ENCODE measurements around the gene OLFM2. TPM values are rescaled to one million over a fixed set of nuclear protein-coding genes. Genes with fewer than 3 reads are reported as not detected.

Gene OLFM2
- total and polyA plus RNA-seq, 4 donors = 0.49 to 28.9 (median 2.3) TPM

DNA sequence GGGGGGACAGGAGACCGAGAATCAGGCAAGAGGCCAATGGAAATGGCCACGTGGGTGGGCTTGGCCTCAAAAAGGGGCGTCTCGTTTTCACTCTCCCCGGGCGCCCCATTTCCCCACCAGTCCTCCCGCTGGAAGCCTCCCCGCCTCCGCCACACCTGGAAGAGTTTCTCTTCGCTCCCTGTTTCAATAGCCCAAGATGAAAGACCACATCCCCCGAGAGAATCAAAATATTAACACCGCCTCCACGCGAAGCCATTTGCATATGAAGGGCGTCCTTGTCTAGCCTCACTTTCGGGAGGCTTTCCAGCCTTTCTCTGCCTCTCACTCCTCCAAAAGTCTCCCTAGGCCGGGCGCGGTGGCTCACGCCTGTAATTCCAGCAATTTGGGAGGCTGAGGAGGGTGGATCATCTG is 691 bp upstream of the OLFM2 start:
- 32% methylated on average over 20 of the region's 20 CpGs for whole genome bisulfite sequencing
- Histone ChIP-seq H3K36me3 (ENCODE audit: control insufficient read depth in 4 of 4, insufficient read depth in 3 of 4, low read depth in 1 of 4, low read length in 3 of 4) (no peaks in the 10 kb centered on the region), H3K4me1 (ENCODE audit: control insufficient read depth in 4 of 4, insufficient read depth in 4 of 4, low read length in 3 of 4) (peaks cover 0 to 26% (median 19%) of the 10 kb centered on the region in 4 donors), H3K4me3 (ENCODE audit: low read depth in 1 of 3, low read length in 3 of 3) (peak overlapping the region in 1 of 3 donors; percentile 80), H3K9ac (ENCODE audit: low read depth in 1 of 2, low read length in 2 of 2) (no peak overlapping the region), H3K27me3 (ENCODE audit: control insufficient read depth in 4 of 4, insufficient read depth in 4 of 4, low read length in 3 of 4) (no peaks in the 10 kb centered on the region), H3K9me3 (ENCODE audit: control insufficient read depth in 4 of 4, low read length in 3 of 4) (peaks cover 0 to 6% (median 2%) of the 10 kb centered on the region in 4 donors), H3K27ac (ENCODE audit: low read depth in 1 of 2, low read length in 2 of 2) (no peak overlapping the region)
- TF ChIP-seq EGR1 (IDR thresholded peaks at IDR 0.05; ENCODE audit: low read depth in 2 of 2) = no peak
- no peak for TF ChIP-seq JUND (IDR thresholded peaks at IDR 0.05)
- no peak for TF ChIP-seq HNF4G (IDR thresholded peaks at IDR 0.05)
- TF ChIP-seq FOXA2 (IDR thresholded peaks at IDR 0.05) = no peak
- TF ChIP-seq, protein P1, sequence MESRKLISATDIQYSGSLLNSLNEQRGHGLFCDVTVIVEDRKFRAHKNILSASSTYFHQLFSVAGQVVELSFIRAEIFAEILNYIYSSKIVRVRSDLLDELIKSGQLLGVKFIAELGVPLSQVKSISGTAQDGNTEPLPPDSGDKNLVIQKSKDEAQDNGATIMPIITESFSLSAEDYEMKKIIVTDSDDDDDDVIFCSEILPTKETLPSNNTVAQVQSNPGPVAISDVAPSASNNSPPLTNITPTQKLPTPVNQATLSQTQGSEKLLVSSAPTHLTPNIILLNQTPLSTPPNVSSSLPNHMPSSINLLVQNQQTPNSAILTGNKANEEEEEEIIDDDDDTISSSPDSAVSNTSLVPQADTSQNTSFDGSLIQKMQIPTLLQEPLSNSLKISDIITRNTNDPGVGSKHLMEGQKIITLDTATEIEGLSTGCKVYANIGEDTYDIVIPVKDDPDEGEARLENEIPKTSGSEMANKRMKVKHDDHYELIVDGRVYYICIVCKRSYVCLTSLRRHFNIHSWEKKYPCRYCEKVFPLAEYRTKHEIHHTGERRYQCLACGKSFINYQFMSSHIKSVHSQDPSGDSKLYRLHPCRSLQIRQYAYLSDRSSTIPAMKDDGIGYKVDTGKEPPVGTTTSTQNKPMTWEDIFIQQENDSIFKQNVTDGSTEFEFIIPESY (IDR thresholded peaks at IDR 0.05) = no peak
- TF ChIP-seq SP1 (IDR thresholded peaks at IDR 0.05) = no peak
- no peak for TF ChIP-seq HNF4A (conservative IDR thresholded peaks at IDR 0.05)
- TF ChIP-seq RXRA (IDR thresholded peaks at IDR 0.05) = no peak
- TF ChIP-seq YY1 (IDR thresholded peaks at IDR 0.05) = no peak
- TF ChIP-seq, protein P2, sequence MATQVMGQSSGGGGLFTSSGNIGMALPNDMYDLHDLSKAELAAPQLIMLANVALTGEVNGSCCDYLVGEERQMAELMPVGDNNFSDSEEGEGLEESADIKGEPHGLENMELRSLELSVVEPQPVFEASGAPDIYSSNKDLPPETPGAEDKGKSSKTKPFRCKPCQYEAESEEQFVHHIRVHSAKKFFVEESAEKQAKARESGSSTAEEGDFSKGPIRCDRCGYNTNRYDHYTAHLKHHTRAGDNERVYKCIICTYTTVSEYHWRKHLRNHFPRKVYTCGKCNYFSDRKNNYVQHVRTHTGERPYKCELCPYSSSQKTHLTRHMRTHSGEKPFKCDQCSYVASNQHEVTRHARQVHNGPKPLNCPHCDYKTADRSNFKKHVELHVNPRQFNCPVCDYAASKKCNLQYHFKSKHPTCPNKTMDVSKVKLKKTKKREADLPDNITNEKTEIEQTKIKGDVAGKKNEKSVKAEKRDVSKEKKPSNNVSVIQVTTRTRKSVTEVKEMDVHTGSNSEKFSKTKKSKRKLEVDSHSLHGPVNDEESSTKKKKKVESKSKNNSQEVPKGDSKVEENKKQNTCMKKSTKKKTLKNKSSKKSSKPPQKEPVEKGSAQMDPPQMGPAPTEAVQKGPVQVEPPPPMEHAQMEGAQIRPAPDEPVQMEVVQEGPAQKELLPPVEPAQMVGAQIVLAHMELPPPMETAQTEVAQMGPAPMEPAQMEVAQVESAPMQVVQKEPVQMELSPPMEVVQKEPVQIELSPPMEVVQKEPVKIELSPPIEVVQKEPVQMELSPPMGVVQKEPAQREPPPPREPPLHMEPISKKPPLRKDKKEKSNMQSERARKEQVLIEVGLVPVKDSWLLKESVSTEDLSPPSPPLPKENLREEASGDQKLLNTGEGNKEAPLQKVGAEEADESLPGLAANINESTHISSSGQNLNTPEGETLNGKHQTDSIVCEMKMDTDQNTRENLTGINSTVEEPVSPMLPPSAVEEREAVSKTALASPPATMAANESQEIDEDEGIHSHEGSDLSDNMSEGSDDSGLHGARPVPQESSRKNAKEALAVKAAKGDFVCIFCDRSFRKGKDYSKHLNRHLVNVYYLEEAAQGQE (IDR thresholded peaks at IDR 0.05) = no peak
- TF ChIP-seq NR2F2 (IDR thresholded peaks at IDR 0.05) = no peak
- TF ChIP-seq, protein P3, sequence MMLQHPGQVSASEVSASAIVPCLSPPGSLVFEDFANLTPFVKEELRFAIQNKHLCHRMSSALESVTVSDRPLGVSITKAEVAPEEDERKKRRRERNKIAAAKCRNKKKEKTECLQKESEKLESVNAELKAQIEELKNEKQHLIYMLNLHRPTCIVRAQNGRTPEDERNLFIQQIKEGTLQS (IDR thresholded peaks at IDR 0.05) = no peak
- TF ChIP-seq, protein P4, sequence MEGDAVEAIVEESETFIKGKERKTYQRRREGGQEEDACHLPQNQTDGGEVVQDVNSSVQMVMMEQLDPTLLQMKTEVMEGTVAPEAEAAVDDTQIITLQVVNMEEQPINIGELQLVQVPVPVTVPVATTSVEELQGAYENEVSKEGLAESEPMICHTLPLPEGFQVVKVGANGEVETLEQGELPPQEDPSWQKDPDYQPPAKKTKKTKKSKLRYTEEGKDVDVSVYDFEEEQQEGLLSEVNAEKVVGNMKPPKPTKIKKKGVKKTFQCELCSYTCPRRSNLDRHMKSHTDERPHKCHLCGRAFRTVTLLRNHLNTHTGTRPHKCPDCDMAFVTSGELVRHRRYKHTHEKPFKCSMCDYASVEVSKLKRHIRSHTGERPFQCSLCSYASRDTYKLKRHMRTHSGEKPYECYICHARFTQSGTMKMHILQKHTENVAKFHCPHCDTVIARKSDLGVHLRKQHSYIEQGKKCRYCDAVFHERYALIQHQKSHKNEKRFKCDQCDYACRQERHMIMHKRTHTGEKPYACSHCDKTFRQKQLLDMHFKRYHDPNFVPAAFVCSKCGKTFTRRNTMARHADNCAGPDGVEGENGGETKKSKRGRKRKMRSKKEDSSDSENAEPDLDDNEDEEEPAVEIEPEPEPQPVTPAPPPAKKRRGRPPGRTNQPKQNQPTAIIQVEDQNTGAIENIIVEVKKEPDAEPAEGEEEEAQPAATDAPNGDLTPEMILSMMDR (IDR thresholded peaks at IDR 0.05; ENCODE audit: low read depth, low read length, missing input control) = no peak
- no peak for DNase-seq (ENCODE audit: low spot score)

DNA sequence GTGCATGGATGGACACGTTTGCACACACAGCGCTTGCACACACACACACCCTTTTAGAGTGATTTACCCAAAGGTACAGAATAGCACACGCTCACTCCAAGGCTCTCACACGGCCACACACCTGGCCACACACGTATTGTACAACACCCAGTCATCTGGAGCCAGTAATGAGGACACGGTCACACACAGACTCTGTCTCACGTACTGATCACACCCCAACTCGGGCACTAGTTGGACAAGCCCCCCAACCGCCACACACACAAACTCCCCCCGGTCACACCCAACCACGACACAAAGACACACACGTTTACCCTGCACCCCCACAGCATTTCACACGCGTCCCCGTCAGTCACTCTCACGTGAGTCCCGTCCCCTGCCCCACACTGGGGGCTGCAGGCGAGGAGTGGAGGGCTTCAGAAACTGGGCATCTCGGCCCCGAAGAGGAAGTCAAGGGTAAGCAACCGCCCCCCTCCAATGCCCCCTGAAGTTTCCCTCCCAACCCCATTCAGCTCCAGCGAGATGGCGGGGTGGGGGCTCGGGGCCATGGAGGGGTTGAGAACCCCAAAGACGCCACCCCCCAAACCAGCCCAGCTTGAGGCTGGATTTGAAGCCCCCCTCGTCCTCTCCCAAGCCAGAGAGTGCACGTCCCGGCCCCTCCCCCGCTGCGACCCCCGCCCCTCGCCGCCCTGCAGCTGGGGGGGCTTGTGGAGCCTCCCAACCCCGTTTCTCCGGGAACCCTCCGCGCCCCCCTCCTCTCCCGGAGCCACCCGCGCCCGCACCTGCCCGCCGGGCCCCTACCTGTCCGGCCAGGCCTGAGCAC is 599 bp downstream of the OLFM2 start:
- H3K4me3 ChIP-seq (ENCODE audit: low read depth in 1 of 3, low read length in 3 of 3) = peak overlapping the region in 2 of 3 donors; percentile 49 to 80
- no peak overlapping the region for H3K9ac ChIP-seq (ENCODE audit: low read depth in 1 of 2, low read length in 2 of 2)
- TF ChIP-seq NR2F2 (IDR thresholded peaks at IDR 0.05) (no peak), HNF4G (IDR thresholded peaks at IDR 0.05) (no peak), EGR1 (IDR thresholded peaks at IDR 0.05; ENCODE audit: low read depth in 2 of 2) (no peak), GABPA (IDR thresholded peaks at IDR 0.05 in 1 of 2, conservative IDR thresholded peaks at IDR 0.05 in 1 of 2) (no peak), TAF1 (conservative IDR thresholded peaks at IDR 0.05) (no peak), RXRA (IDR thresholded peaks at IDR 0.05) (no peak), JUND (IDR thresholded peaks at IDR 0.05) (no peak), YY1 (IDR thresholded peaks at IDR 0.05) (no peak), RAD21 (IDR thresholded peaks at IDR 0.05) (no peak), HNF4A (conservative IDR thresholded peaks at IDR 0.05) (no peak), SP1 (IDR thresholded peaks at IDR 0.05) (no peak), FOXA2 (IDR thresholded peaks at IDR 0.05) (no peak)
- TF ChIP-seq, protein P2 (IDR thresholded peaks at IDR 0.05) = no peak
- TF ChIP-seq, protein P3 (IDR thresholded peaks at IDR 0.05) = no peak
- H3K36me3 ChIP-seq (ENCODE audit: control insufficient read depth in 4 of 4, insufficient read depth in 3 of 4, low read depth in 1 of 4, low read length in 3 of 4) = no peaks in the 10 kb centered on the region
- H3K27ac ChIP-seq (ENCODE audit: low read depth in 1 of 2, low read length in 2 of 2) = no peak overlapping the region
- WGBS = 1% methylated on average over 44 of the region's 44 CpGs
- H3K9me3 ChIP-seq (ENCODE audit: control insufficient read depth in 4 of 4, low read length in 3 of 4) = no peaks in the 10 kb centered on the region
- peaks cover 0 to 29% (median 21%) of the 10 kb centered on the region in 4 donors for H3K4me1 ChIP-seq (ENCODE audit: control insufficient read depth in 4 of 4, insufficient read depth in 4 of 4, low read length in 3 of 4)
- H3K27me3 ChIP-seq (ENCODE audit: control insufficient read depth in 4 of 4, insufficient read depth in 4 of 4, low read length in 3 of 4) = no peaks in the 10 kb centered on the region
- no peak for DNase-seq (ENCODE audit: low spot score)
